Tibial artery (tissue), 4 donors: ENCODE measurements around the gene ST3GAL4.

Experiments
- DNase-seq, 2 donors: peaks; one replicate each; pipeline ENCODE4 v3.0.0-alpha.2; 2019
- H3K27ac ChIP-seq, 2 donors: fragments of 200-600 bp; sonication (generic) in 1 of 2; 1 replicate in 1 of 2; 2 replicates in 1 of 2; pipeline ENCODE4 v1.5.1; 2018 to 2019; ENCODE audit warnings: mild to moderate bottlenecking in 1 of 2
- H3K27me3 ChIP-seq, 2 donors: fragments of 200-600 bp; sonication (generic) in 1 of 2; one replicate each; pipeline versions ENCODE4 v1.5.1 to v1.6.0; 2016 to 2019
- H3K36me3 ChIP-seq, 3 donors: fragments of 200-600 bp; sonication (generic) in 2 of 3; one replicate each; pipeline ENCODE4 v1.5.1; 2016 to 2019; ENCODE audit warnings: mild to moderate bottlenecking in 2 of 3
- H3K4me1 ChIP-seq, 4 donors: fragments of 200-600 bp; sonication (generic) in 2 of 4; 1 replicate in 3 of 4; 2 replicates in 1 of 4; pipeline ENCODE4 v1.5.1; 2016 to 2019
- H3K4me3 ChIP-seq, 2 donors: fragments of 200-600 bp; sonication (generic) in 1 of 2; 1 replicate in 1 of 2; 2 replicates in 1 of 2; pipeline ENCODE4 v1.5.1; 2018 to 2019; ENCODE audit warnings: mild to moderate bottlenecking in 2 of 2
- H3K9me3 ChIP-seq, 3 donors: fragments of 200-600 bp; sonication (generic) in 1 of 3; one replicate each; pipeline ENCODE4 v1.5.1; 2016 to 2019
- CTCF ChIP-seq, 2 experiments: fragments of 200-600 bp in 1 of 2; fragments of 450-650 bp in 1 of 2; IDR thresholded peaks; one replicate each; pipeline ENCODE4 v1.5.1; 2017 to 2019; ENCODE audit warnings: antibody characterized with exemption in 2 of 2, mild to moderate bottlenecking in 1 of 2, moderate library complexity in 1 of 2
- intact Hi-C: fragments of 100-400 bp; cut with DNase I; formaldehyde crosslinking; loops from one replicate; pipeline ENCODE4 v1.15.0; 2023; ENCODE audit warnings: low total_unique reads

Gene ST3GAL4

DNA sequence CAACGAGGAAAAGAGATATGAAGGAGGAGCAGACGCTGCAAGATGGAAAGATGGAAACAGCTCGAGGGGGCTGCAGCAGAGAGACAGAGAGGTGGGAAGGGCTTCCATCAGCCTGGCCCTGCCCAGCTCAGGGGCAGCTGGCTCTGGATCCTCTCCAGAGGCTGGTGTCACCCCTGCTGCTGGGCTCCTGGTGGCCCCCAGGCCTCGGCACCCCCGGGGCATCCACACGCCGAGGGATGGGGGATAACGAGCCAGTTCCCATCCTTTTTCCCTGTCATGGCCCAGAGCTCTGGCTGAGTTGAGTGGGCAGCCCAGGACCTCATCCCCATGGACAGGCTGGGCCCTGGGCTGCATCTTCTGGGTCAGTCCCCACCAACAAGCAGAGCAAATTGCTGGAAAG is 102.3 kb downstream of the ST3GAL4 start:
- Histone ChIP-seq H3K27me3 (peaks cover 0 to 37% of the 10 kb centered on the region in 2 donors), H3K4me3 (no peak overlapping the region), H3K36me3 (no peaks in the 10 kb centered on the region), H3K27ac (no peak overlapping the region), H3K9me3 (no peaks in the 10 kb centered on the region), H3K4me1 (no peaks in the 10 kb centered on the region)
- DNase-seq, result no peak
- intact Hi-C loops, result no loop called here
- no peak for TF ChIP-seq CTCF (IDR thresholded peaks at IDR 0.05)

GRCh38 chr11:126459691-126460281 is 104.3 kb downstream of the ST3GAL4 start:
- DNase-seq, result no peak
- no peak overlapping the region for H3K27ac ChIP-seq
- H3K27me3 ChIP-seq, result peaks cover 0 to 21% of the 10 kb centered on the region in 2 donors
- H3K4me1 ChIP-seq, result no peaks in the 10 kb centered on the region
- intact Hi-C loops, result no loop called here
- H3K4me3 ChIP-seq, result no peak overlapping the region
- TF ChIP-seq CTCF (IDR thresholded peaks at IDR 0.05), result no peak
- no peaks in the 10 kb centered on the region for H3K9me3 ChIP-seq
- H3K36me3 ChIP-seq, result no peaks in the 10 kb centered on the region

GRCh38 chr11:126460417-126461095 is 105.1 kb downstream of the ST3GAL4 start:
- intact Hi-C loops, result no loop called here
- H3K4me1 ChIP-seq, result peaks cover 0 to 4% (median under 1%) of the 10 kb centered on the region in 4 donors
- H3K9me3 ChIP-seq, result no peaks in the 10 kb centered on the region
- no peak overlapping the region for H3K4me3 ChIP-seq
- H3K27ac ChIP-seq, result no peak overlapping the region
- peaks cover 0 to 22% of the 10 kb centered on the region in 2 donors for H3K27me3 ChIP-seq
- no peak for TF ChIP-seq CTCF (IDR thresholded peaks at IDR 0.05)
- no peak for DNase-seq
- no peaks in the 10 kb centered on the region for H3K36me3 ChIP-seq

DNA sequence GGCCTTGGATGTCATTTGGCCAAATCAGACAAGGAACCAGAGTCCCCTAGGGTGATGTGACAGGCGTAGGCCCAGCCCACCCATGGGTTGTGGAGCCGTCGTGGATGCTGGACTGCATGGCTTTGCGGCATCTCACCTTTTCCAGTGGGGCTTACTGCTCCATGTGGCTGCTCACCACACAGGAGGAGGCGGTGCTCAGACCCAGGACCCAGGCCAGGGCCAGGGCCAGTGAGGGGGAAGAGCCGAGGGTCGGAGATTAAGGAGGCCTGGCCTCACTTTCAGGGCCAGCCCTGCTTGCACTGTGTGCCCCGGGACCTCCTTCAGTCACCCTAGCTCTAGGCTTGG is 105.6 kb downstream of the ST3GAL4 start:
- Histone ChIP-seq H3K9me3 (no peaks in the 10 kb centered on the region), H3K4me3 (no peak overlapping the region), H3K4me1 (peaks cover 0 to 7% (median 4%) of the 10 kb centered on the region in 4 donors), H3K36me3 (no peaks in the 10 kb centered on the region), H3K27me3 (peaks cover 0 to 27% of the 10 kb centered on the region in 2 donors), H3K27ac (no peak overlapping the region)
- TF ChIP-seq CTCF (IDR thresholded peaks at IDR 0.05), result no peak
- no peak for DNase-seq
- intact Hi-C loops, result no loop called here

GRCh38 chr11:126461996-126462395 is 106.5 kb downstream of the ST3GAL4 start:
- no peak for DNase-seq
- peaks cover 0 to 7% (median 4%) of the 10 kb centered on the region in 4 donors for H3K4me1 ChIP-seq
- peaks cover 0 to 36% of the 10 kb centered on the region in 2 donors for H3K27me3 ChIP-seq
- H3K27ac ChIP-seq, result no peak overlapping the region
- no peaks in the 10 kb centered on the region for H3K36me3 ChIP-seq
- no peak overlapping the region for H3K4me3 ChIP-seq
- intact Hi-C loops, result no loop called here
- TF ChIP-seq CTCF (IDR thresholded peaks at IDR 0.05), result no peak
- H3K9me3 ChIP-seq, result no peaks in the 10 kb centered on the region
